Urothelium cell line (cell line): ENCODE measurements around the gene CCNF.

Experiments used
- DNase-seq: peaks from one replicate; pipeline ENCODE4 v3.0.0; 2011; ENCODE audit warnings: low spot score, mixed read lengths
- FAIRE-seq: peaks from 2 replicates; lab custom pipeline; 2011; peaks lifted over from hg19 to GRCh38; lab: Jason Lieb, UNC

Gene CCNF

DNA sequence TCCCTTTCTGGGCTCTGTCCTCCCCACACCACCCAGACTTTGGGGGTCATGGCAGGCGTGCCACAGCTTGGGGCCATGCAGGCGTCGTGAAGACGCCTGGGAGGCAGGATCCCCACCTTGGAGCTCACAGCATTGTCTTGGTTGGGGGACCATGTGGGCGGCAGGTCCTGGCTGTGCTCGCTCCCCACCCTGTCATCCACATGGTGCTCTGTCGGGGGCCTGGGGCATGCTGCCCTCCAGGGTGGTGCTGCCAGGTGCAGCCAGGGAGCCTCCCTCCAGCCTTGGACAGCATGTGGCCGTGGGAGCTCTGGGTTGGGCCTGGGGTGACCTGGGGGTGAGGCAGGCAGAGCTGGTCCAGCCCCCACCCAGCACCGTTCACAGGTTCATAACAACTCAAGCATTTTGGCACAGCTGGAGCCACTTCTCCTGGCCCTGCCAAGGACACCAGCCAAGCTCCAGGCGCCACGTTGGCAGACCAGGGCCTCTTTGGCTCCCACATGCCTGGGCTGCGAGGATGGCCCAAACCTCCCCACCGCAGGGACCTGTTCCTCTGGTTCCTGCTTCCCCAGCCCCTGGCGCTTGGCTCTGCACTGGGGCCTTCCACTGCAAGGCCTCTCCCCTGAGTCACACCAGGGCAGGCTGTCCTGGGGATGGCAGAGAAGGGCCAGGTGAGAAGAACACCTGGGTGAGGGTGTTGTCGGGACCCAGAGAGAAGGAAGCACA is 69.4 kb downstream of the CCNF start:
- DNase-seq = no peak
- no peak for FAIRE-seq

DNA sequence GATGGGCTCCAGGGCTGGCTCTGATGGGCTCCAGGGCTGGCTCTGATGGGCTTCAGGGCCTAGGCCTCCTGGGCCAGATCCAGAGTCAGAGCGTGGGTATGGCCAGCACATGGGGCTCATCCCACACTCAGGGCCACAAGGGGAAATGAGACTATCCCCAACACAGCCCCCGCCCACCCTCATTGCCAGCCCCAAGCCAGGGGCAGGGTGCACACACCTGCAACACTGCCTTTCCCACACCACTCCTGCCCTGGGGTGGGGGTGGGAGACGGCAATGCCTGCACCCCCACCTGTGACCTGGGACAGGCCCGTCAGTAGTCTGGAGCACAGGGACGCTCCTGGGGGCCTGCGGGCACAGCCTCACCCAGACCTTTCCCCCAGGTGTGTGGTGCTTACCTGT is 70.2 kb downstream of the CCNF start:
- FAIRE-seq = no peak
- DNase-seq = no peak

DNA sequence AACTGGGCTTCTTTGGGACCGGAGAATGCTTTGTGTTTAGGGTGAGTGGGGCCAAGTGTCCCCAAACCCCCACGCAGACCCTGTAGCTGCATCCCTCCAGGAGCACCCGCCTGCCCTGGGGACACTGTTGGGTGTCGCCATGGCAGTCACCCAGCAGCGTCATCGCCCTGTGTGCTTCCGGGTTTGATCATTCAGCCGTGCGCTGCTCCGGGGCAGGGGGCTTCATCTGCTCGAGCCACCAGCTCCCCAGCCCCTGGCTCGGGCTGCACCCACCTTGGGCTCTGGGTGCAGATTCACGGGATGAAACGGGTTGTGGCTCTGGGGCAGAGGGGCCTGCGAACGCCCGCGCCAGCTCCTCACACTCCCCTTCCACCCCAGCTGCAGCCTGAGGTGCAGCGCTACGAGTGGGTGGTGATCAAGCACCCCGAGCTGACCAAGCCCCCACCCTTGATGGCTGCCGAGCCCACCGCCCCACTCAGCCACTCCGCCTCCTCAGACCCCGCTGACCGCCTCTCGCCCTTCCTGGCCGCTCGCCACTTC is 70.7 kb downstream of the CCNF start:
- DNase-seq (no peak), FAIRE-seq (no peak)

- FAIRE-seq = no peak
These were observed 71.2 kb downstream of the CCNF start for GRCh38 chr16:2500430-2500917.

DNA sequence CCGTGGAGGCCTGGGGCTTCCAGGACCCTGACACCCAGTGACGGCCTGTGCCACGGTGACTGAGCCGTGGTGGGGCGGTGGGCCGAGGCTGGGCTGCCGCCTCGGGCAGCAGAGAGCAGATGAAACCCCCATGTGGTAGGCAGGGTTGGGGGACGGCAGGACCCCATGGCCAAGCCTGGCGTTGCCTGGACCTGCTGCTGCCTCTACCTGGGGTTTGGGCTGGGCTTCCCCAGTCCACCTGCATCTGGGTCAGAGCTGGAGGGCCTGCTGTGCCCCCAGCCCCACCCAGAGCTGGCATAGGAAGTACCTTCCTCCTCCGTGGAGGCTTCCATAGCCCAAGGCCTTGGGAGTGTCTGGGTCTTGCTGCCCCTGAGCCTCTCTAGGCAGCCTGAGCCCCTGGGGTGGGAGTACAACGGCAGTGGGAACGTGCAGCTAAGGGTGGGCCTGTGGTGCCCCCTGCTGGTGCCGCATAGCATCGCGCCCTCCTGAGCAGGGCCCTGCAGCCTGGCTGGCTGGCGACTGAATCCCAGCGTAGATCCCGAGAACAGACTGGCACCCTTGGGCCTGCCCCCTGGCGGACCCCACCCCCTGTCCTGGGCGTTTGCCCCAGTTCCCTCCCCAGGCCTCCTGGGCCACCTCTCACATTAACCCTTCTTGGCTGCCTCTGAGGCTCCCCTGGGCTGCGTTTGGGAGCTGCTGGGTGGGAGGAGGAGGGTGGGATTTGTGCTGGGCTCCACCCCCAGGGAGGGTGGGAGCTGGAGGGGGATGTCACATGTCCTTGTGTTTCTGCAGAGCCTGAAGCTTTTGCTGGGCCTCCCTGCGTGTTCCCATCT is 71.9 kb downstream of the CCNF start:
- peak; percentile 91 for FAIRE-seq
- DNase-seq = peak; percentile 82

More at GRCh38 chr16:2500430-2500917, 71.2 kb downstream of the CCNF start:
- no peak for DNase-seq

DNA sequence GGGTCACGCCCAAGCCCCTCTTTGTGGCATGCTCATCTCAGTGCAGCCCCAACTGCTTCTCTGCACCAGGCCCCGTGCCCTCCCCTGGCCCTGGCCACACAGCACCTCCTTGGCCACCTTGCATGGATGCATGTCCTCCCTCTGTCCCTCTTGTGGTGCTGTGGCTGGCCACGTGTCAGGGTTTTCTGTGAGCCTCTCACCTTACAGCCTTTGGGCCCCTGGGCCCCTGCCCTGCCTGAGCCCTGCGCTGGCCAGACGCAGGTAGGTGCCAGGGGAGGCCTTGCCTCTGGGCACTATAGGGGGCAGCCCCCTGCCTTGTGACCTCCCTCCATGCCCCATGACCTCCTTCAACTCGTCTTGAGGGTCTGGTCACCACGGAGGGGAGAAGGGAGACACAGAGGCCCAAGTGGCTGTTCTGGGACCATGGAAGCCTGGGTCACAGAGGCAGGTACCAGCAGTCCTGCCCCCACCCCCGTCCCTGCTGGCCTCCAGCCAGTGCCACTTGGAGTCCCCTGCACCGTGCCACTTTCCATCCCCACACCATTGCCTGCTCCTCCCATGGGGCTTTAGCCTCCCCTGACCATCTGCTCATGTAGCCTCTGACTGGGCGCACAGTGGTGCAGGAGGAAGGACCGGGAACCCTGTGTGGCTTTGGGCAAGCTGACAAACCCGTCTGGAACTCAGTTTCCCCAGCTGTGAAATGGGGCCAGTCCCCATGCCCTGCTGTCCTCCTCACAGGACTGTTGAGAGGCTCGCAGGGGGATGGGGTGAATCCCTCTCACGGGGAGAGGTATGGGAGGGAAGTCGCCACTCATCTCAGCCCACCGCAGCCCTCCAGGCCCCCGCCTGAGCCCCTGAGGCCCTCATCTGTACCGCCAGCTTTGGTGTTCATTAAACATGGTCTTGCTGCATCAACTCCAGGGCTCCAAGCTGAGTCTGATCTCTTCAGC is 73.0 kb downstream of the CCNF start:
- FAIRE-seq (no peak), DNase-seq (no peak)

GRCh38 chr16:2505695-2506094 is 76.4 kb downstream of the CCNF start:
- FAIRE-seq (no peak), DNase-seq (no peak)

- FAIRE-seq (no peak), DNase-seq (no peak)
These were observed 77.9 kb downstream of the CCNF start for GRCh38 chr16:2507052-2507659.

- FAIRE-seq (no peak), DNase-seq (no peak)
These were observed 78.4 kb downstream of the CCNF start for GRCh38 chr16:2507665-2508064.
